Measurements from ENCODE around the gene OXCT2.
"Not testable (repeated sequence)": the region's sequence is repeated elsewhere in the genome, so short reads cannot be mapped to it uniquely, and the experiment has no call there.

OXCT2 gene

GRCh38 chr1:39787108-39787375 is 15.9 kb upstream of the OXCT2 start:
- DNase-seq, result not testable (repeated sequence)

DNA sequence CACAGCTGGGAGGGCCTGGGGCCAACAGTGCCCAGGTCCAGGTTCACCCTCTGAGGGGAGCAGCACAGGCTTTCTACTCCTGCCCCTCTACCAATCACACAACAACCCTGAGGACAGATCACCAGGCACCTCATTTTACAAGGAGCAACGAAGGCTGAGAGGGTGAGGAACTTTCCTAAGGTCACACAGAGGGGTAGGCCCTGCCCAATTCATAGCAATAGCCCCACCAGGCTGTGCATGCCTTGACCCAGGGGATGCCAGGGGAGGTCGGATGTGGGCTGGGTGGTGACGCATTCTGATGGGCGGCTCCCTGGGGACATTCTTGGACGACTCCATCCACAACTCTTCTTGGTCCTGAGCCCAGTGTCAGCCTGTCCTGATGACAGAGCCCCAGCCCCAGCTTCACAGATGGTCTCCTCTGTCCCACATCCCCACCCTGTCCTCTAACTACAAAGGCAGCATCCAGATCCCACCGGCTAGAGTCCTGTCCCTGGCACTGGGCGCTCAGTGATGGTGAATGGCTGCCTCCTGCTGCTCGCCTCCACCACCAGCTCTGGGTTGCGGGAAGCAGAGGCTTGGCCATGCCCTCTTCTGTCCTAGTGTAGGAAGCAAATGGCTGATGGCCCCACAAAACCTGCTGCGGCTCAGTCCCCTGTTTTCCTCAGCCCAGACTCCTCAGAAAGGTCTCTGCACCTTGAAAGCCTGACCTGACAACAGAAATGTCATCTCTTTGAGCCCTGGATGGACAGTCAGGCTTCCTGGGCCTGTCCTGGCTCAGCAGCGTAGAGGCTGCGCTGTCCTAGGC is 15.4 kb upstream of the OXCT2 start:
- not testable (repeated sequence) for DNase-seq

GRCh38 chr1:39782685-39783084 is 11.5 kb upstream of the OXCT2 start:
- DNase-seq, result not testable (repeated sequence)

- DNase-seq, result no peak
Measured at GRCh38 chr1:39782103-39782502, 11.0 kb upstream of the OXCT2 start.

- no peak for DNase-seq
Measured at GRCh38 chr1:39781349-39781715, 10.2 kb upstream of the OXCT2 start.

DNA sequence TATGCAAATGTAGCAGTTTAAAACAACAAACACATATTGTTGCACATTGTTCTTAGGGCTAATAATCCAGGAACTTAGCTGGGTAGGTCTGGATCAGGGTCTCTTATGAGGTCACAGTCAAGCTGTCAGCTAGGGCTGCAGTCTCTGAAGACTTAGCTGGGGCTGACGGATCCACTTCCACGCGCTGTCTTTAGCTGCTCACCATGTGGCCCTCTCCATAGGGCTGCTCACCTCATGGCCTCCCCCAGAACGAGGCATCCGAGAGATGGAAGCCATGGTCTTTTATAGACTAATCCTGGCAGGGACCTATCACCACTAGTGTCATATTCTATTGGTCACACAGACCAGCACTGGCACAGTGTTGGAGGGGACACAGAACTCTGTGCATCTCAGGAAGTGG is 8.7 kb upstream of the OXCT2 start:
- no peak for DNase-seq

- DNase-seq, result no peak
Measured at GRCh38 chr1:39779137-39779536, 8.0 kb upstream of the OXCT2 start.

DNA sequence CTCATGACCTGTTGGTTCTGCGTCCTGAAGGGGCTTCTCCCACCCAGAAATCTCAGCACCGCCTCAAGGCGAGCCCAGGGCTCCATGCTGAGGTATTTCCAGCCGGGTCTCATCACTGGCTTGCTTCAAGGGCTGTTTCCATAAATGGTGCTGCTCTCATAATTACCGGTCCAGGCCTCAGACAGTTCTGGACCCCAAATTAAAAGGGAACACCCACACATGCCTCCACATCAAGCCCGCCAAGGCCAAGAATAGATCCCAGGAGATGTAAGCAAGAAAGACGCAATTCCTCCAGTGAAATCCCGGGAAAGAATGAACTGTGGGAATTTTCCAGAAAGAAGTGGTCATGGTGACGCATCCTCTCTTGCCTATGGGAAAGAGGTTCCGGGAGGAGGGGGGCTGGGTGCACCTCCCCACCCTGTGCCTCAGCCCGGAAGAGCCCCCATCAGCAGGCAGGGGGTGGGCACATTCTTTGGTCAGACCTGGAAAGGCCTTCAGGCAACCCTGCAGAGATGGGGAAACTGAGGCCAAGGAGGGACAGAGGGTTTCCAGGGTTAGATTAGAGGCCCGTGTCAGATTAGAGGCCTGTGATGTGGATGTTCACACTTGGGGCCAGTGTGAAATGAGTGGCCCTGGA is 7.4 kb upstream of the OXCT2 start:
- not testable (repeated sequence) for DNase-seq

DNA sequence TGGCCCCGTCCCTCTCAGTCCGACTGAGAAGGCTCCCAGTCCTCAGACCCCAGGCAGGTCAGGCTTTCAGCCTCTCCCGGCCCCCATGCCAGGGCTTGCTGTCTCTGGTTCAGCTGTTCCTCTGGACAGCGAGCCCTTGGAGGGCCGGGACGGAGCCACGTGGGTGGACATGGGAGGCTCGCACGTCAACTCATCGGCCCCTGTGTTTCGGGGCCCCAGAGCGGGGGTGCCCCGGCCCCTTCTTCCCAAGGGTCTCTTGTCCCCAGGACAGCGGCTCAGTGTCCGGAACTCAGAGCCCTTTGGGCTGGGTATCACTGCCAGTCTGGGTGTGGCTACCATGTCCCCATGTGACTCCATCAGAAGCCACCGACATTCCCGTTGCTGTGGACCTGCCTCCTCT is 6.7 kb upstream of the OXCT2 start:
- DNase-seq, result not testable (repeated sequence)

- no peak for DNase-seq
Measured at GRCh38 chr1:39777306-39777705, 6.2 kb upstream of the OXCT2 start.

DNA sequence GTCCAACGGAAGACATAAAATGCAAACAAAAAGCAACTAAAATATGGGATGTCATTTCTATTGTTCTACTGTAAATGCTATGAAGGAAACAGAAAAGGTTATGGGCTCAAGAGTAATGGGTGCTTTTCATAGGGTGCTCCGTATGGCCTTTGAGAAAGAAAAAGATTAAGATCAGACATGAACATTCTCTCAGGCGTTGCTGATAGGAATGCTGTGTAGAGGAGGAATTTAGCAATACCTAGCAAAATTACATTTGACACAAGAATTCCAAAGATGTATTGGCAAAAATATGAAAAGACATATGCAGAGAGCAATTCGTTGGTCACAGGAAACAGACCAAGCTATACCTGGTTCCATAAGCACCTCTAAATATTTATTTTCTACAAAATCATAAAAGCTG is 5.7 kb upstream of the OXCT2 start:
- DNase-seq, result no peak

GRCh38 chr1:39776400-39776713 is 5.2 kb upstream of the OXCT2 start:
- no peak for DNase-seq

DNA sequence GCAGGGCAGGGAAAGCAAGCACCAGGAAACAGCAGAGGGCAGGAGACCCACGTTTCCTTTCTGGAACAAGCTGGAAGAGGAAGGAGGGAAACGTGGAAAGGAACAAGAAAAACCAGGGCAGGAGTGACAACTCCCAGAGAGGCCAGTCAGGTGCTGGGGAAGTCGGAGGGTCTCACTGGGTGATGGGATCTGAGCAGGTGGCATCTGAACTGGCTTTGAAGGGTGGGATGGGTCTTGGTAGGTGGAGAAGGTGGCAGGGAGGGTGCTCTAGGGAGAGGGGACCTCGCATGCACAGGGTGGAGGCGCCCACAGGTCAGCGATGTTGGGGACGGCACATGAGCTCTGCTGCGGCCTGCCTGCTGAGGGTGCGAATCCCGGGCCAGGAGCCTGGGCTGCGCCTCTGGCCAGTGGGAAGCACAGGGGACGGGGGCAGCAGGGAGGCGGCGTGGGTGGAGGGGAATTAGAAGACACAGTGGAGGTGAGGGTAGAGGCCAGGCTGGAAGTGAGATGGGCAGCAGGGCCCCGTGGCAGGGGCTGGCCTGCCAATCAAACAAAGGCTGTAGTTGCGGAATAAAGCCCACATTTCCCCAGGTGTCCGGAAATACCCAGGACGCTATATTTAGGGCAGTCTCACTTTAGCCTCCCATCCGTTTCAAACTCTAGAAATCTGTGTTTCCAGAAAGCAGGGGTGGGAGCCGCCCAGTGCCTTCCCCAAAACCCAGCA is 4.7 kb upstream of the OXCT2 start:
- DNase-seq, result not testable (repeated sequence)

DNA sequence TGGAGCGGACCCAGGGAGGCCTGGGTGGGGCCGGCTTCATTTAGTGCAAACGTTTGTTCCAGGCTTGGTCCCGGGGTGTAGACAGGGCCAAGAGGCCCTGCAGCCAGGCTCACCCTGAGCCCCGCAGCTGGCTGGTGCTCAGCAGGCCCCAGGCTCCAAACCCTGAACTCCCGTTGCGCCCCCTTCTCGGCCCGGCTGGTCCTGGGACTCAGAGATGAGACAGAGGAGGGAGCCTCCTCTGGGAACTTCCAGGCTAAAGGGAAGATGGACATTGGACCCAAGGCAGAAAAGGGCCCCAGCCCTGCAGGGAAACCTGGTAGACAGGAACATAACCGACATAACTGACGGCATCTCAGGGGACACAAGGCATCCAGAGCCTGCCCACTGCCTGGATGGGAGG is 4.0 kb upstream of the OXCT2 start:
- not testable (repeated sequence) for DNase-seq

- not testable (repeated sequence) for DNase-seq
Measured at GRCh38 chr1:39773369-39773979, 2.3 kb upstream of the OXCT2 start.

DNA sequence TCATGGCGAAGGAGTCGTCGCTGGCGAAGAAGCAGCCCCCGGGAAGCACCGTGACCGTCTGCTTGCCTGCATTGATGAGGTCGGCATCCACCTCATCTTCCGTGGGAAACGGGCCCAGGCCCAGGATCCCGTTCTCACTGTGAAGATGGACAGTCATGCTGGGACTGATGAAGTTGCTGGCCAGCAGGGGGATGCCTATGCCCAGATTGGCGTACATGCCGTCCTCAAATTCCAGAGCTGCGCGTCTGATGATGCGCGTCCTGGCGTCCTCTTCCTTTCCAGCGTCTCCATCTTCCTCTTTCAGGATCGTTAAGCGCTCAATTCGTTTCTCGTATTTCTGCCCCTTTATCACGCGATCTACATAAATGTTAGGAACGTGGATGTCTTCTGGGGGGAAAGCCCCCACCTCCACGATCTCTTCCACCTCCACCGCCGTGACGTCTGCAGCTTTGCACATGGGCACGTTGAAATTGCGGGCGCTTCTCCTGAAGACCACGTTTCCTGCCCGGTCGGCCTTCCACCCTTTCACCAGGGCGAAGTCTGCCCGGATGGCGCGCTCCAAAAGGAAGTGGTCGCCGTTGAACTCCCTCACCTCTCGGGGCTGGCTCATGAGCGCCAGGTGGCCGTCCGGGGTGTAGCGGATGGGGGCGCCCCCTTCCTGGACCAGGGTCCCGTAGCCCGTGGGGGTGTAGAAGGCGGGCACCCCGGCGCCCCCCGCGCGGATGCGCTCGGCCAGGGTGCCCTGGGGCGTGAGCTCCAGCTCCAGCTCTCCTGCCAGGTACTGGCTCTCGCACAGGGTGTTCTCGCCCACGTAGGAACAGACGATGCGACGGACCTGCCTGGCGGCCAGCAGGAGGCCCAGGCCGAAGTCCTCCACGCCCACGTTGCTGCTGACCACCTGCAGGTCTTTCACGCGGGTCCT is 787 bp downstream of the OXCT2 start:
- DNase-seq, result not testable (repeated sequence)

- DNase-seq, result not testable (repeated sequence)
Measured at GRCh38 chr1:39769502-39769901, 1.6 kb downstream of the OXCT2 start.

- not testable (repeated sequence) for DNase-seq
Measured at GRCh38 chr1:39766466-39766865, 4.7 kb downstream of the OXCT2 start.

DNA sequence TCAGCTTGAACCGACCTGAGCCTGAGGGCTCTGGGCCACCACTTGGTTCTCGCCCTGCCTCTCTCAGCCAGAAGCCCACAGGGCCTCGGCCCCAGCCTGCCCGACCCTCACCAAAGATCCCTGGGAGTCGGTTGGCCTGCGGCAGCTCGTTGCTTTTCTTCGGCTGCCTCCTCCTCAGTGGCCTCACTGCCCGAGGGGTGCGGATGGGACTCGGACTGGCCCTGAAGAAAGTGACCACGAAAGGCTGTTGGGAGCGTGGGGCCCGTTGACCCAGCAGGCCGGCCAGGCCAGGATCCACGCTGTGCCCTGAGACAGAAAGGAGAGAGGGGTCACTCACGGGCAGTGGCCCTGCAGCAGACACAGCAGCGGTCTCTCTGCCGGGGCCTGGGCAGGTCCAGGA is 6.6 kb downstream of the OXCT2 start:
- DNase-seq, result not testable (repeated sequence)

- DNase-seq, result not testable (repeated sequence)
Measured at GRCh38 chr1:39763619-39764374, 7.4 kb downstream of the OXCT2 start.

DNA sequence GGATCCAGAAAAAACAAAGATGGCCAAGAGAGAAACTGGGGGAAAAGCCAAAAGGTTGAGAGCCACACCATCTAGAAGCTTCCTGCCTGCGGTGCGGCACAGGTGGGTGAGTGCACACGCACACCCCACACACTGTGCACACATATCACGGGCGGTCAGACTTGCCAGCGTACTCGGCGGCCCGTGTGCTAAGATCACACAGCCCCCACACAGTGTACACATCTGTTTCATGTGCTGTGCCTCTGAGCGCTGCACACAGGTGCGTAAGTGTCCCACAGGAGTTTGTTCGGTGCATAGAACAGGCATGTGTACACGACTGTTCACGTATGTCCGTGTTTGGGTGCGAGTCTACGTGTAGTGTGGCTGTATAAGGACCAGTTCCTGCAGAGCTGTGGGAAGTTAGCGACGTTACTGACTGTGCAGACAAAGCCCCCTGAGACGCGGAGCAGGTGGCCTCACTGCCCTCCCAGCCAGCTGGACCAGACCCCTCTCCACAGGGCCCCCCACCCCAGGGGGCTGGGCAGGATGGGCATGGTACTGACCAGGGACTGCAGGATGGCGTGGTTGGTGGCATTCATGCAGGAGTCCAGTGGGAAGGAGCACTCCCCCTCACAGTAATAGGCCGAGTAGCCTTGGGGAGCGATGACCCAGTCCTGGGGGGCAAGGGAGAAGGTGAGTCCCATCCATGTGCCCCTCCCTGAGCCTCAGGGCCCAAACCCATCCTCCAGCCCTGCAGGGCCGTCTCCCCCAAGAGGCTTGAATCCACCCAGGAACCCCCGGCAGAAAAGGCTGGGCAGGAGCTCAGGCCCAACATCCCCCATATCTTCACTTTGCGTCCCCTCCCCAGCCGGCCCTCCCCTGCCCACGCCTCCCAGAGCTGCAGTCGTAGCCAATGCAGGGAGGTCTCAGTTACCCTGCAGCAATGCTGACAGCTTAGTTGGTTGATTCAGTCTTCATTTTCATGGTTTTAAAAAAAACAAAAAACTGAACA is 8.3 kb downstream of the OXCT2 start:
- DNase-seq, result no peak

Data from GOT3 (cell line).